Sciatic nerve (tissue), 2 donors: ENCODE measurements around the gene ELOVL5. TPM values are rescaled to one million over a fixed set of nuclear protein-coding genes. Genes with fewer than 3 reads are reported as not detected.
A peak's percentile ranks its signal among the peaks of the same experiment; 100 is the strongest.
"Not testable (repeated sequence)": the region's sequence is repeated elsewhere in the genome, so short reads cannot be mapped to it uniquely, and the experiment has no call there.

Experiments used
- ATAC-seq: fragments of 200-7000 bp; cut with Tn5 transposase; one replicate; pipeline ENCODE4 v1.9.1; 2020; ENCODE audit warnings: mild to moderate bottlenecking, moderate library complexity
- DNase-seq: peaks from one replicate; pipeline ENCODE4 v3.0.0-alpha.2; 2020; ENCODE audit warnings: low spot score
- intact Hi-C: fragments of 100-400 bp; cut with DNase I; formaldehyde crosslinking; loops from one replicate; pipeline ENCODE4 v1.14.2; 2022
- total RNA-seq: library from RNA; stranded (reverse); fragmentation: NEBNext Ultra II Directional; extraction: Animal tissue kit (Norgen Biotek cat#: 25700); gene quantifications from one replicate; pipeline ENCODE4 v1.2.1, GENCODE V29; 2021
- donor health status: DM: no; HTN: no; CAD: no.
- donor health status: DM: no; HTN: no; CAD: no.

The ELOVL5 gene
- total RNA-seq, 1 donor from 2014 or later = 115 TPM

DNA sequence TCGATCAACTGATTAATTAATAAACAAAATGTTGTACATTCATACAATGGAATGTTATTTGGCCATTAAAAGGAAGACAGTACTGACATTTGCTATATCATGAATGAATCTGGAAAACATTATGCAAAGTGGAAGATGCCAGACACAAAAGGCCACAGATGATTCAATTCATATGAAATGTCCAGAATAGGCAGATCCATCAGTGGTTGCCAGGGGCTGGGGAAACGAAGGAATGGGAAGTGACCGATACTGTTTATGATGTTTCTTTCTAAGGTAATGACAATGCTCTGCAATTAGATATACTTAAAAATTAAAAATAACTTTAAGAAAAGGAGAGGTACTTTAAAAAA lies 37.2 kb downstream of the ELOVL5 start:
- intact Hi-C loops = no loop called here
- no peak for ATAC-seq
- DNase-seq = no peak

GRCh38 chr6:53310771-53311585 lies 37.8 kb downstream of the ELOVL5 start:
- intact Hi-C loops = no loop called here
- DNase-seq (no peak), ATAC-seq (no peak)

DNA sequence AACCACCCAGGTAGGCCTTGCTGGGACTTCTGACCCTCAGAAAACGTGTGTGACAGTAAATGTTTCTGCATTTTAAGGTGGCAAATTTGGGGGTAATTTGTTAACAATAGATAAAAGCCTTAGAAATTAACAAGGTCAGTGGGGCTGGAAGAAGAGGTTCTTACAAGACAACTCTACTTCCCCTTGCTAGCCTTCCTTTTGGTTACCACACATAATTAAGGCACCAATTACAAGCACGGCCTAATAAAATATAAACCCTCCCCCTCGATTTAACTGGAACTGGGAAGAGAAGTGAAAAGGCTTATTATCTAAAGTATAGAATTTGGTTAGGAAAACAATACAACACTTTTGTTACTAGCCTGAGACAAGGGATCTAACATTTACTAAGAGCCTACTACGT lies 38.8 kb downstream of the ELOVL5 start:
- intact Hi-C loops = no loop called here
- ATAC-seq (no peak), DNase-seq (no peak)

- peak; percentile 38 for ATAC-seq
- intact Hi-C loops = no loop called here
- no peak for DNase-seq
Measured at GRCh38 chr6:53309059-53309900, 39.5 kb downstream of the ELOVL5 start.

DNA sequence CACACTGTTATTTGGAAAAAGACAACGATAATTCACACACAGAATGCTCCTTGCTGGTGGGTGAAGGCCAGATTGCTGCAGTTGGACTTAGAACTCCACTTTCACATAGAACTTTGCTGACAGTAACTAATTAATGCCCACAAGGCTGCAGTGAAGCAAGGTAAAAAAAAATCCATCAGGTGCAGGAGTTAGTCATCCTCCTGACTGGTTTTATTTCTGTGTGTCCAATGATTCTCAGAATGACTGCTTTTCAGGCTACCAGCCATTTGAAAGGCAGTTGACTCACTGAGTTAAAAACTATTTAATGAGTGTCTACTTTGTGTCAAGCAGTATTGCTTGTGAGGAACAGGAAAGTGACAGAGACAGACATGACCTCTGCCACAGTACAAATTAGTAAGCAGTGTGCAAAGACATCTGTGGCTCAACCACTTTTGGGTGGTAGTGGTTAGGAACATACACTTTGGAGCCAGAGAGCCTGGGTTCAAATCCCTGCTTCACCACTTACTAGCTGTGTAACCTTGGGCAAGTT lies 41.9 kb downstream of the ELOVL5 start:
- DNase-seq (no peak), ATAC-seq (no peak)
- intact Hi-C loops = no loop called here

GRCh38 chr6:53306217-53306616 lies 42.5 kb downstream of the ELOVL5 start:
- ATAC-seq, DNase-seq, intact Hi-C loops: not testable (repeated sequence)

DNA sequence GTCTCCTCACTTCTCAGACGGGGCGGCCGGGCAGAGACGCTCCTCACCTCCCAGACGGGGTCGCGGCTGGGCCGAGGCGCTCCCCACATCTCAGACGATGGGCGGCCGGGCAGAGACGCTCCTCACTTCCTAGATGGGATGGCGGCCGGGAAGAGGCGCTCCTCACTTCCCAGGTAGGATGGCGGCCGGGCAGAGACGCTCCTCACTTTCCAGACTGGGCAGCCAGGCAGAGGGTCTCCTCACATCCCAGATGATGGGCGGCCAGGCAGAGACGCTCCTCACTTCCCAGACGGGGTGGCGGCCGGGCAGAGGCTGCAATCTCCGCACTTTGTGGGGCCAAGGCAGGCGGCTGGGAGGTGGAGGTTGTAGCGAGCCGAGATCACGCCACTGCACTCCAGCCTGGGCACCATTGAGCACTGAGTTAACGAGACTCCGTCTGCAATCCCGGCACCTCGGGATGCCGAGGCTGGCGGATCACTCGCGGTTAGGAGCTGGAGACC lies 43.2 kb downstream of the ELOVL5 start:
- DNase-seq, intact Hi-C loops, ATAC-seq: not testable (repeated sequence)

GRCh38 chr6:53304953-53305352 lies 43.8 kb downstream of the ELOVL5 start:
- ATAC-seq, DNase-seq, intact Hi-C loops: not testable (repeated sequence)

GRCh38 chr6:53302678-53303360 lies 45.9 kb downstream of the ELOVL5 start:
- DNase-seq (no peak), ATAC-seq (peak; percentile 23)
- intact Hi-C loops = no loop called here

DNA sequence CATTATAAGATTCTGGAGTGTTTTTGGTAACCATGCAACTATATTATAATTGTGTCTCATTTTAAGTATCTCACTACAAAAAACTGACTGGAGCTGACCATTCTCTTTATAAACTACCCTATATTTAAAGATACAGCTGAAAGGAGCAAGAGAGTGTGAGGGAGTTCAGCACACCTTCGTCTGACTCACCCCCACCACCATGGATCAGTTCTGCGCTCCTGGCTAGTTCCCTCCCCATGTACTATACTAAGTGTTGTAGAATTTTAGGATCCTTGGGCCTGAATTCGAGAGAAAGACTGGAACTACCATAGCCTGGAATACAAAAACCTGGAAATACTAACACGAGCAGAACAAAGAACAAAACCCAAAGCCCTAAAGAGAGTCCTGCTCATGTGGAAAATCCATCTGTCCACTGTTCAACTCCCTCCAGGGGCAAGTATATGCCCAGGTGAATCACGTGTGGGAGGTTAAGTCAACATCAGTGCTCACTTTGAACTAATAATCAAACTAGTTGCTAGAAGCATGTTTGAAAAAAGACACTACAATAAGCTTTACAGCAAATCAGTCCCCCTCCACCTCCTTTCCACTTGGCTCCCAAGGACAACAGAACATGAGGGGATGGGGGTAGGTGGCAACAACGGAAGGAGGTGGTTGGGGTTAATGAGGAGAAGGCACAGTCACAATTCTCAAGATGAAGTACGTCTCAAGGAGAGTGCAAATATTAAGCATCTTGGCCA lies 46.8 kb downstream of the ELOVL5 start:
- no peak for DNase-seq
- ATAC-seq = no peak
- intact Hi-C loops = no loop called here

GRCh38 chr6:53300656-53301551 lies 47.8 kb downstream of the ELOVL5 start:
- DNase-seq = no peak
- intact Hi-C loops = no loop called here
- peak; percentile 71 for ATAC-seq

GRCh38 chr6:53299331-53300005 lies 49.3 kb downstream of the ELOVL5 start:
- ATAC-seq (no peak), DNase-seq (no peak)
- intact Hi-C loops = no loop called here

DNA sequence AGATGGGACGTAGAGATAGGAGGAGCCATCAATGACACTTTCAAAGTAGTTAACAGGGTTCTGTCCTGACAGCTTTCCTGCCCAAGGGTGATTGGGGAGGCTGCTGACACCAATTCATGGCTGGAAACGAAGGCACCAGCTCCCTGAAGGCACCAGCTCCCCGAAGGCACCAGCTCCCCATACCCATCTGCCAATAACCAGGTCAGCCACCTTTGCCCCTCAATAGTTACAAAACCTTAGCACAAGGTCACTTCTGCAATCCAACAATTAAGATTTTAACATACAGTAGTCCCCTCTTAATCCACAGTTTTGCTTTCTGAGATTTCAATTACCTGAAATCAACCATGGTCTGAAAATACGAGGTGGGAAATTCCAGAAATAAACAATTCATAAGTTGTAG lies 51.7 kb downstream of the ELOVL5 start:
- intact Hi-C loops = no loop called here
- no peak for DNase-seq
- no peak for ATAC-seq

- intact Hi-C loops = no loop called here
- DNase-seq (no peak), ATAC-seq (no peak)
Measured at GRCh38 chr6:53295176-53295575, 53.6 kb downstream of the ELOVL5 start.

DNA sequence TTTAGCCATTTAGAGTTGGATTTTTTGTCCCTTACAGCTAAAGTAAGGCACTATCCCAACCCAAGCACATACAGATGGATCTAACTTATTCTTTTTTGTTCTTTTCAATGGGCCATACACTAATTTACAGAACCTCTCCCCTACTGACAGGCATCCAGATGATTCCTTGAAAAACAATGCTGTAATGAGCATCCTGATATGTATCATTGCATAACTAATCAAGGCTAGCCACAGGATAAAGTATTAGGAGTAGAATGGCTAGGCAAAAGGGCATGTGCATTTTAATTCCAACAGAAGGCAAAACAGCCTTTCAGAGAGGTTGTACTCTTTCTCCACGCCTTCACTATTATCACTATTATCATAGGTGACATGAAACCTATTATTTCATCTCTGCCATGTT lies 54.1 kb downstream of the ELOVL5 start:
- intact Hi-C loops = no loop called here
- no peak for DNase-seq
- ATAC-seq = no peak

GRCh38 chr6:53294095-53294494 lies 54.7 kb downstream of the ELOVL5 start:
- no peak for DNase-seq
- no peak for ATAC-seq
- intact Hi-C loops = no loop called here

DNA sequence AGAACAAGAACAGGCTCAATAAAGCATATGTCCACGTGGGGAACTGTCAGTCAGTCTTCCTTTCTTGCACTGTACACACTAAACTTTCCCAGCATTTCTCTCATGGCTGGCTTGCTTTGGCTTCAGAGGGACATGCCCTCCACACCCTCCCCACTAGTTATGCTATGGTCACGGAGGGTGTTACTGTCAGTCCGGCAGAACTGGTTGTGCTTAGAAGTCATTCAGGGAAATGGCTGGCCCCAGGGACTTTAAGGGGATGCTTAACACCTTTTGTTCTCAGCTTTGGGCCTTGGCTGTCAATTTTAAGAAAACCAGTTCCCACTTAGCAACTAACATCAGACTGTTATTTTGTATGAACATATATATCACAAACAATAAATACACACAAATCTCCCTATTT lies 55.1 kb downstream of the ELOVL5 start:
- ATAC-seq (no peak), DNase-seq (no peak)
- intact Hi-C loops = no loop called here
